ENCODE results near the gene SIN3B. TPM values are rescaled to one million over a fixed set of nuclear protein-coding genes. Genes with fewer than 3 reads are reported as not detected.
"Not testable (repeated sequence)": the region's sequence is repeated elsewhere in the genome, so short reads cannot be mapped to it uniquely, and the experiment has no call there.

Gene SIN3B
- total and polyA plus RNA-seq, 12 donors: 13.9 to 37.7 (median 24.8) TPM

DNA sequence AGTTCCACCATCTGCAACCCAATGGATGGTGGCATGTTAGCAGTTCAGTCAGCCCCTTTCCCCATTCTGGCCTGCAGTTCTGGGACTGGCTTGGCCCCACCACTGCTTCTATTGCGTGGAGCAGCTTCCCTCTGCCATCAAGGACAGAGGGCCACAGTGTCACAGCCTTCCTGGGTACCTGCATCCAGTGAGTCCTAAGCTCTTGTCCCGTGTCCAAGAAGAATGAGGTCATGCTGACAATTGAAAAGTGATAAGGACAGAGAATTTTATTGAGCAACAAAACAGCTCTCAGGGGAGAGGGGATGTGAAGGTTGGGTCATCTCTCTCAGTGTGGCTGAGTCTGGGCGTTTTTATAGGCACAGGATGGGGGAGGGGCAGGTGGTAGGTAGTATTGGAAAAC lies 33.5 kb upstream of the SIN3B start:
- Histone ChIP-seq H3K27ac (no peak overlapping the region), H3K27me3 (no peaks in the 10 kb centered on the region), H3K36me3 (no peaks in the 10 kb centered on the region), H3K4me3 (no peak overlapping the region), H3K4me1 (no peaks in the 10 kb centered on the region), H3K9me3 (peaks cover 0 to 32% (median 9%) of the 10 kb centered on the region in 11 donors)
- TF ChIP-seq, protein P1, sequence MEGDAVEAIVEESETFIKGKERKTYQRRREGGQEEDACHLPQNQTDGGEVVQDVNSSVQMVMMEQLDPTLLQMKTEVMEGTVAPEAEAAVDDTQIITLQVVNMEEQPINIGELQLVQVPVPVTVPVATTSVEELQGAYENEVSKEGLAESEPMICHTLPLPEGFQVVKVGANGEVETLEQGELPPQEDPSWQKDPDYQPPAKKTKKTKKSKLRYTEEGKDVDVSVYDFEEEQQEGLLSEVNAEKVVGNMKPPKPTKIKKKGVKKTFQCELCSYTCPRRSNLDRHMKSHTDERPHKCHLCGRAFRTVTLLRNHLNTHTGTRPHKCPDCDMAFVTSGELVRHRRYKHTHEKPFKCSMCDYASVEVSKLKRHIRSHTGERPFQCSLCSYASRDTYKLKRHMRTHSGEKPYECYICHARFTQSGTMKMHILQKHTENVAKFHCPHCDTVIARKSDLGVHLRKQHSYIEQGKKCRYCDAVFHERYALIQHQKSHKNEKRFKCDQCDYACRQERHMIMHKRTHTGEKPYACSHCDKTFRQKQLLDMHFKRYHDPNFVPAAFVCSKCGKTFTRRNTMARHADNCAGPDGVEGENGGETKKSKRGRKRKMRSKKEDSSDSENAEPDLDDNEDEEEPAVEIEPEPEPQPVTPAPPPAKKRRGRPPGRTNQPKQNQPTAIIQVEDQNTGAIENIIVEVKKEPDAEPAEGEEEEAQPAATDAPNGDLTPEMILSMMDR (IDR thresholded peaks at IDR 0.05): no peak
- ATAC-seq: no peak
- intact Hi-C loops (cut with DNase I): no loop called here
- no peak for DNase-seq
- 59 to 70% methylated on average over 3 of the region's 3 CpGs for WGBS, 2 donors

DNA sequence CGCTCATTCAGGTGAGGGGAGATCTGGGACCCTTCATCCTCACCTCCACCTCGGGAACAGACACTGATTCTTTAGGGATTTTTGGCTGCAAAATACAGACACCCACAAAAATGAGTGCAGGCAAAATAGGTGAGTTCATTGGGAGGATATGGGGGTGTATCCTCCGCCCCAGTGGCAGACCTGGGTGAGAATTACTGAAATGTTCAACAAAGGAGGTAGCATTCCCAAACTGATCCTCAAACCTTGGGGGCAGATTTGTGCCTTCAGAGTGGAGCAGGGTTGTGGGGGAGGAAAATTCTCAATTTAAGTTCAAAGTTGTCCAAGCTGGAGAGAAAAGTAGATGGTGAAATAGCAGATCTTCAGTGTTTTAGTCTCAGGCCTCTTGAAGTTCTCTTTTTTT lies 31.3 kb upstream of the SIN3B start:
- H3K4me3 ChIP-seq: no peak overlapping the region
- TF ChIP-seq, protein P1 (IDR thresholded peaks at IDR 0.05): no peak
- 88 to 91% methylated on average over 3 of the region's 3 CpGs for WGBS, 2 donors
- H3K36me3 ChIP-seq: no peaks in the 10 kb centered on the region
- peaks cover 0 to 23% (median 7%) of the 10 kb centered on the region in 11 donors for H3K9me3 ChIP-seq
- no peak overlapping the region for H3K27ac ChIP-seq
- intact Hi-C loops (cut with DNase I): no loop called here
- H3K4me1 ChIP-seq: peaks cover 0 to 13% (median 0%) of the 10 kb centered on the region in 9 donors
- DNase-seq (no peak), ATAC-seq (no peak)
- H3K27me3 ChIP-seq: no peaks in the 10 kb centered on the region

DNA sequence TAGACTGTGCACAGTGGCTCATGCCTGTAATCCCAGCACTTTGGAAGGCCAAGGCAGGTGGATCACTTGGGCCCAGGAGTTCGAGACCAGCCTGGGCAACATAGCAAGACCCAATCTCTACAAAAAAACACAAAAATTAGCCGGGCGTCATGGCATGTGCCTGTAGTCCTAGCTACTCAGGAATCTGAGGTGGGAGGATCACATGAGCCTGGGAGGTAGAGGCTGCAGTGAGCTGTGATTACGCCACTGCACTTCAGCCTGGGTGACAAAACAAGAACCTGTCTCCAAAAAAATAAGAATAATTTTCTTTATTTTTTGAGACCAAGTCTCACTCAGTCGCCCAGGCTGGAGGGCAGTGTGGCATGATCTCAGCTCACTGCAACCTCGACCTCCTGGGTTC lies 30.9 kb upstream of the SIN3B start:
- H3K36me3 ChIP-seq; H3K27me3 ChIP-seq; ATAC-seq; intact Hi-C loops (cut with DNase I); H3K27ac ChIP-seq; H3K4me3 ChIP-seq; DNase-seq: not testable (repeated sequence)
- Histone ChIP-seq H3K4me1 (peaks cover 0 to 17% (median 0%) of the 10 kb centered on the region in 9 donors), H3K9me3 (peaks cover 0 to 23% (median 7%) of the 10 kb centered on the region in 11 donors)
- 92 to 94% methylated on average over 6 of the region's 6 CpGs for WGBS, 2 donors

DNA sequence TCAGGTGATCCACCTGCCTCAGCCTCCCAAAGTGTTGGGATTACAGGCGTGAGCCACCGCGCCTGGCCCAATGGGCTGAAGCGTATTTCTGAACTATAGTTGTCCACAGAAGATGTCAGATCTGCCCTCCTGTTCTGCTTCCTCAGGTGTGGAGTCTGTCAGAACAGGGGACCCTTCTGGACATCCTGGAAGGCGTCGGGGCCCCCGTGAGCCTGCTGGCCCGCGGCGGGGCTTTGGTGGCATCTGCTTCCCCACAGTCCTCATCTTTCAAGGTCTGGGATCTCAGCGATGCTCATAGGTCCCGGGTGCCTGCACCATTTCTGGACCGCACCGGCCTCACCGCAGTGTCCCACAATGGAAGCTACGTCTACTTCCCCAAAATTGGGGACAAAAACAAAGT lies 29.5 kb upstream of the SIN3B start:
- H3K4me3 ChIP-seq: no peak overlapping the region
- WGBS, 2 donors: 92 to 96% methylated on average over 16 of the region's 16 CpGs
- TF ChIP-seq, protein P1 (IDR thresholded peaks at IDR 0.05): no peak
- H3K36me3 ChIP-seq: no peaks in the 10 kb centered on the region
- no peaks in the 10 kb centered on the region for H3K27me3 ChIP-seq
- DNase-seq (no peak), ATAC-seq (no peak)
- H3K4me1 ChIP-seq: peaks cover 0 to 17% (median 0%) of the 10 kb centered on the region in 9 donors
- peaks cover 0 to 22% (median 7%) of the 10 kb centered on the region in 11 donors for H3K9me3 ChIP-seq
- intact Hi-C loops (cut with DNase I): no loop called here
- H3K27ac ChIP-seq: no peak overlapping the region

DNA sequence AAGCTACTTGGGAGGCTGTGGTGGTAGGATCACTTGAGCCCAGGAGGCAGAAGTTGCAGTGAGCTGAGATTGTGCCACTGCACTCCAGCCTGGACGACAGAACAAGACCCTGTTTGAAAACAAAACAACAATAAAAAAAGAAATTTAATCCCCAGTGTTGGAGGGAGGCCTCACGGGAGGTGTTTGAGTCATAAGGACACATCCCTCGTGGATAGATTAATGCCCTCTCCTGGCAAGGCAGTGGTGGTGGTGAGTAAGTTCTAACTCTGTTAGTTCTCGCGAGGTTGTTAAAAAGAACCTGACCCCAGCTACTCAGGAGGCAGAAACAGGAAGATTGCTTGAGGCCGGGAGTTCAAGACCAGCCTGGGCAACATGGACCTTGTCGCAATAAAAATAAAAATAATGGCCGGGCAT lies 27.6 kb upstream of the SIN3B start:
- 76 to 81% methylated on average over 8 of the region's 8 CpGs for WGBS, 2 donors
- H3K27ac ChIP-seq: peak overlapping the region in 1 of 10 donors; percentile 62
- H3K9me3 ChIP-seq: peaks cover 0 to 4% (median 0%) of the 10 kb centered on the region in 11 donors
- no peak overlapping the region for H3K4me3 ChIP-seq
- H3K36me3 ChIP-seq: no peaks in the 10 kb centered on the region
- no peak for DNase-seq
- TF ChIP-seq, protein P1 (IDR thresholded peaks at IDR 0.05): no peak
- intact Hi-C loops (cut with DNase I): no loop called here
- peaks cover 0 to 17% (median 0%) of the 10 kb centered on the region in 9 donors for H3K4me1 ChIP-seq
- H3K27me3 ChIP-seq: no peaks in the 10 kb centered on the region
- no peak for ATAC-seq
